G401 (cell line): ENCODE data around the gene AK9. TPM values are rescaled to one million over a fixed set of nuclear protein-coding genes. Genes with fewer than 3 reads are reported as not detected.

Source experiments
- DNase-seq: peaks from one replicate; pipeline ENCODE4 v3.0.0-alpha.2; 2015; ENCODE audit warnings: low spot score
- in situ Hi-C: cut with HindIII; loops from 2 replicates; pipeline ENCODE4 v1.10.0; 2016; ENCODE audit warnings: low sequenced_read_pairs, mixed read lengths
- total RNA-seq: library from RNA; depleted of rRNA; stranded (reverse); fragments of >200 nt; shearing (Covaris generic); gene quantifications from 2 replicates; pipeline ENCODE4 v1.2.3, GENCODE V29; 2014; rRNA removed

AK9 gene
- total RNA-seq, 1 experiment from 2014 or later = 1.2 TPM

DNA sequence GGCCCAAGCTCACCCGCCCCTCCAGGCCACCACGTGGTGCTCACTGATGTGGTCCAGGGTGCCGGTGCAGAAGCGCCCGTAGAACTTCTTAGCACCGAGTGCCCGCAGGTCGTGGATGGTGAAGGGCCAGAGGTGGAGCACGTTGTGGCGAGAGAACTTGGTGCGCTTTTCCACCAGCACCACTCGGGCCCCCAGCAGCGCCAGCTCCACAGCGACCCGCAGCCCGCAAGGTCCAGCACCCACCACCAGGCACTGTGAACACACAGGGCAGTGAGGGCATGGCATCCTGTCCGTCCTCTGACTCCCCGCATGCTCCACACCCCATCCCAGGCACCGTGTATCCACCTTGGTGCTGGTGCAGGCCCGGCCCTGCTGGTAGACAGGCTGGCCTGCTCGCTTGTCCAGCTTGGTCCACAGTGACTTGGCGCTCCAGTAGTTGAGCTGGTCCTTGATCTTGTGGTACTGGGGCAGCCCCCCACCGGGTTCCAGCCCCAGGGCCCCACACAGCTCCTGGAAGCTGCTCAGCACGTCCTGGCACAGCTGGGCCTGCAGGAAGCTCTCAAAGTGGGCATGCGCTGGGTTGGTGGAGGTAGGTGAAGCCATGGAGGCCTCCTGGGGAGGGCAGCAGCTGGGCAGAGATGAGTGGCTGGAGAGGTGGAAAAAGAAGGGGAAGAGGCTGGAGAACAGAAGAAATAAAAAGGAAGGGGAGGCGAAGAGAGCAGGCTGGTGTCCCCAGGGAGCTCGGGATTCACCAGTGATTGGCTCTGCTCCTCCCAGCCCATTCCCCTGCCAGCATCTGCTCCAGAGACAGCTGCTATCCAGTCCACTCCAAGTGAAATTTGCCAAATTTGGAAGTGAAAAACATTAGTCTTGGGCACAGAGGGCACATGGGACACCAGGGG, 237.2 kb downstream of the AK9 start:
- in situ Hi-C loops = no loop called here

DNA sequence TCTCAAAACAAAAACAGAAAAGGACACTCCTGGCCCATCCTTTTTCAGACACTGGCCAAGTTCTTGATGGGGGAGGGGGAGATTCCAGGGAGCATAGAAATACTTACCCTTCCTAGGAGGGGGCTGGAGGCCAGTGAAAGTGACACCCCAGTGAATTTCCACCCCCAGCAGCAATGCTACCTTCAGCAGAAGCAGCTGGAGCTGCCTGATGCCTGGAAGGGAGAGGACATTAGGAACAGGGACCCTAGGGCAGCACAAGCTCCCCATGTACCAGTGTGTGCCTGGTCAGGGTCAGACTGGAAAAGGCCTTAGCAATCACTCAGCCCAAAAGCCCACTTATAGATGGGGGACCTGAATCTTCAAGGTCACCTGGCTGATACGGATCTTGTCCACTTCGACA, 237.8 kb downstream of the AK9 start:
- in situ Hi-C loops = no loop called here
- DNase-seq = no peak

More for the DNA sequence above, 237.2 kb downstream of the AK9 start:
- no peak for DNase-seq

DNA sequence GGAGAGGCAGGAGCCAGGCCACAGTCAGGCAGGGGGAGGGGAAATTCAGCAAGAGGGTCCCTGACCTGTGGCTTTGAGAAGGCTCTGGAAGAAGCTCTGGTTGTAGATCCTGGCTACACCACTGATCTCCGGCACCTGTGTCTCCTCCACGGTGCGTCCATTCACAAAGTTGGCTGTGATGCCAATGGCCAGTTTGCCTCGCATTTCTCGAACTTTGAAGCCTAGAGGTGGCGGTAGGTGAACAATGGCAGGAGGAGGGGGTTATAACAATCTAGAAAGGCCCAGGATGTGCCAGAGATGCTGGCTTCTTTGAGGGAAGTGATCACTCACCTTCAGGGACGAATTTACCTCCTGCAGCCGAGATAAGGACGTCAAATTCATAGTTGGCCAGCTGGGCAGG, 238.8 kb downstream of the AK9 start:
- DNase-seq = no peak
- in situ Hi-C loops = no loop called here

DNA sequence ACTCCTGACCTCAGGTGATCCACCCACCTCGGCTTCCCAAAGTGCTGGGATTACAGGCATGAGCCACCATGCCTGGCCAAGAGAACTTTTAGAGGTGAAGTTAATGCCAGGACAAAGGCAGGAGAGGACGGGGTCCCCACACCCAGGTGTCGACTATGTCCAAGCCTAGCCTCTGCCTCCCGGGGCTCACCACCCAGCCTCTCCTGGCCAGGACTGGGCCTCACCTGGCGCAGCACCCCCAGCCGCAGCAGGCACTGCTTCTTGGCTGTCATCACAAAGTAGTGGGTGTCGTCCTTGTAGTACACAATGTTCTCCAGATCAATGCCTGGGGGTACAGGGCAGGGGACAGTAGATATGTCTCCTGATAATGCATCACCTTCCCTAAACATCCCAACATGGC, 239.6 kb downstream of the AK9 start:
- in situ Hi-C loops = no loop called here
- no peak for DNase-seq

DNA sequence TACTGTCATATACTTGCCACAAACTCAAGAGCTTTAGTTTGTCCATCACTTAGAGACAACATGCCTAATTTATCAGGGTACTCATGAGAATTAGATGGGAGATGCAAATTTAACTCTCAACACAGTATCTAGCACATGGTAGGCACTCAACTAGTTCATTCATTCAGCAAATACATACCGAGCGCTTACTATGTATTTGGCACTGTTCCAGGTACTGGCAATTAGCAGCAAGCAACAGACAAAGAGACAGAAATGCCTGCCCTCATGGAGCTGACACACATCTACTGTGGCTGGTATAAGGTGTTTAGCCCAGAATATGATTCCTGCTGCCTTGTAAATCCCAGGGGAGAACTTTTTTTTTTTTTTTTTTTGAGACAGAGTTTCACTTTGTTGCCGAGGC, 240.2 kb downstream of the AK9 start:
- DNase-seq = no peak
- in situ Hi-C loops = no loop called here

DNA sequence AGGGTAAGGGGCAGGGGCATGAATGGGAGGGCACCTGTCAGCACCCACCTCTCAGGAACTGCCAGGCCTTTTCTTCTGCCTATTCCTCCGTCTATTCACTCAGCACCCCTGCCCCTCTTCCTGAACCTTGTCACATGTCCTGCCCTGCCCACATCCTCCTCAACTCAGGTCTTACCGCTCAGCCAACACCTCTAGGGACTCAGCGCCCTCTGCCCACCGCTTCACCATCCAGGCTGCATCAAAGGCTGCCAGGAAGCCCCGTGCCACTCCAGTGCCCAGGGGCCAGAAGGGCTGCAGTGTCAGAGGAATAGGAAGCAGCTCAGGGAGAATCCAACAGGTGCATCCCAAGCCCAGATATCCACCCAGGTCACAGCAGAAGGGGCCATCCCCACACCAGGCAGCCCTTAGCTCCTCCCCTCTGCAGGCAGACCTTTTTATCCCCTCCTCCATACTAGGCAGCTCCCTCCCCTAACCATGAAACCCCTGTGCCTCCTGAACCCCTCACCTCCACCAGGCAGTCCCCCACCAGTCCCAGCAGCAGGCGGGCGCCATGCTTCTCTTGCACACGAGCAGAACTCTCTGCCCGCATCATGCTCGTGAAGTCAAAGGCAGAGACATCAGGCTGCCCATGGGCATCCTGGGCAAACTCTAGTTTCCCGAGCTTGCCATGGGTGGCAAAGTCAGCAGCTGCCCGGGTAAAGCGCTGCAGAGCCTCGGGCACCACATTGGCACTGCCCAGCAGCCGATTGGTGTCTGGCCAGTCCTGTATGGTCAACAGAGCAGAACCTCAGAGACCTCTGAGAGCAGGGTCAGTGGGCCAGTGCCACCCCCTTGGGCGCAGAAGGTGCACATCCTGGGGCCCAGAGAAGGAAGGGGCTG, 241.0 kb downstream of the AK9 start:
- in situ Hi-C loops = no loop called here
- no peak for DNase-seq

DNA sequence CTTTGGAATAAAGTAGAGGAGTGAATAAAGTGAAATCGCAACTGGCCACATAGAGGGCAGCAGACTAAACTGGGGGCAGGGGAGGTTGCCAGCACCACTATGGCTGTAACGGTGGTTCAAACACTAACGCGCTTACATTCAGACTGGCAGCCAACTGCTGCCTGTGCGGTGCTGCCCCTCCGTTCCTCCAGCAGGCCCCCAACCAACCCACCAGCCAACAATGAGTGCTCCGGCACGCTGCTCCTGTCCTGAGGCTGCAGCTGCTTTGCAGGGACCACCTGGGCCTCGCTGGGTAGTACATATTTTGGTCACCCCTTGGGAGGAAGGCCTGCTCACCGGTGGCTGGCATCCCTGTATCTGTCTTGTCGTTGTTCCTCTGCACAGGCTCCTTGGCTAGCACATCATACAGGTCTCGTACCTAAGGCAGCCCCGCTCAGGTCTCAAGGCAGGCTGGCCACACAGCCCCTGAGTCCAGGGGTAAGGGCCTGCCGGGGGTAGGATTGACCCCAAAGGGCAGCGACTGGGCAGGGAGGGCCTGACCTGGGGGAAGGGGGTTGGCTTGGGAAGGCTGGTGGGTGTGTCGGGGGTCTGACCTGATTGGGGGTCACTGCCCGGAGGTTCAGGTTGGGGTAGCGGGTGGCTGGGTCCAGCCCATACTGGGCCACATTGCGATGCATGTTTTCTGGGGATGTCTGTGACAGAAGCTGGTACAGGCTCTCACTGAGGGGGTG, 241.8 kb downstream of the AK9 start:
- no peak for DNase-seq
- in situ Hi-C loops = no loop called here

DNA sequence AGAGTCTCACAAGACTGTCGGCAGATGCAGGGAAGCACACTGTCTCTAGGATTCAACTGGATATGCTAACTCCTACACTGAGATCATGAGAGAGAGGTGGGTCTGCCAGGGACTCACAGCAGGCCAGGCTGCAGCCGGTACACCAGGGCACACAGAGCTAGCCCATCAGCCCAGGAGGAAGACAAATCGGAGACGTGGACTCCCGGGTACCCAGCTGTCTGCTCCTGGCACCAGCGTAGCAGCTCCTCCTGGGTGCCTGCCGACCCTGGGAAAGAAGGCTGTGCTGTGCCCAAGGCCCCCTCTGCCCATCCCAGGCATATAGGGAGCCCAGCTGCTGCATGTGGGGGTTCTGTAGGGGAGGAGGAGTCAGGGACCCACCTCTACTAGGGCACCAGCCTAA, 242.4 kb downstream of the AK9 start:
- no peak for DNase-seq
- in situ Hi-C loops = no loop called here

DNA sequence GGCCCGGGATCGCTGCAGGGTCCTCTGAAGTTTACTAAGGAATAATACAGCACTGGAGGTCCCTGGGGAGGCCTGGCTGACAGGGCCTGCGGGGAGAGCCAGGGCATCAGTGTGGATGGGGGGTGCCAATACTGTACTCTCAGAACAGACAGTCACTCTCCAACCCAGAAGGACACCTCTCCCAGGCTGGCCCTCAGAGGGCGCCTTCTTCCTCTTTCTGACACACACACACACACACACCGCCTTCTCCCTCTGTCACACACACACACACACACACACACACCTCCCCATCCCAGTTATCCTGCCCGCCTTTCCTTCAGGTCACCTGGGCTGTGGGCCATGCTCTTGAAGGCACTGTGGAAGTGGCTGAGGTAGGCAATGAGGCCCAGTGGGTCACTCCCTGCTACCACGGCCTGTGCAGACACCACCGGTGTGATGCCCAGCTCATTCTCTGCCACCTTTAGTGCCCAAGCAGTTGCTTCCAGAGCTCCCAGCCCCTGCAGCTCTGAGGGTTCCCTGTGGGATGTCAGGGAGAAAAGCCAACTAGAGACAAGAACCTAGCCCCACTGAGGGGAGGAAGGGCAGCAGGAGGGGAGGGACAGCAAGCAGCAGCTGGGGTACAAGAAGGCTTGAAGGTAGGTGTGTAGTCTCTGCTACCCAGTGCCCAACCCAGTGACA, 243.0 kb downstream of the AK9 start:
- in situ Hi-C loops = no loop called here
- DNase-seq = no peak

DNA sequence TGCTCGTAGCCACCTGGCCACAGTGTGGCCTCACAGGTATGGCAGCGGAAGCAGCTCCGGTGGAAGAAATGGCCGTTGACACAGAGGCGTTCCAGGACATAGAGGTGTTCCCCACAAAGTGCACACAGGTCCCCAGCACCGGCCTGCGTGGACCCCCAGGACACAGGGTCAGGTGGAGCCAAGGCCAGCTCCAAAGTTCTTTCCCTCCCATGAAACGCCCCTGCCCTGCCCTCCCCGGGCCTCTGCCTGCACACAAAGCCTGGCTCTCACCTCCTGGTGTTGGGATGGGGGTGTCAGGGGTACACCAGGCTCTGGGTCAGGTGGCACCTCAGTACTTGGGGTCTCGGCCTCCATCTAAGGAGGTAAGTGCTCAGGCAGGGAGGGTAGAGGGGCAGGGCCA, 243.9 kb downstream of the AK9 start:
- in situ Hi-C loops = no loop called here
- no peak for DNase-seq

DNA sequence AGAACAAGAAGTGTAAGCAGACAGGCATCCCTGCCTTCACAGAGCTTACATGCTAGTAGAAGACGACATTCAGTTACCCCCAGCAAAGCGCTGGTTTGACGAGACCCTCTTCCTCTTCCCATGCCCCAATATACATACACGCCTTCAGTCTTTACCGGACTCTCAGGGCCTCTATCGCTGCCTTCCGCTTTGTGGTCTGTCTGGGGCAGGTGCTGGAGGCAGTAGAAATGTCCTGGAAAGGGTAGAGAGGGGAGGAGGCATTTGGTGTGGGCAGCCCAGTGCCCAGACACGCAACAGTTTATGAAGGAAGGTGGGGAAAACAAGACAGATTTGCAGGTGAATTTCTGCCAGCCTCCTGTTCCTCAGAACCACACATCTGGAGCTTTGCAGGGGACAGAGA, 244.5 kb downstream of the AK9 start:
- in situ Hi-C loops = no loop called here
- no peak for DNase-seq

DNA sequence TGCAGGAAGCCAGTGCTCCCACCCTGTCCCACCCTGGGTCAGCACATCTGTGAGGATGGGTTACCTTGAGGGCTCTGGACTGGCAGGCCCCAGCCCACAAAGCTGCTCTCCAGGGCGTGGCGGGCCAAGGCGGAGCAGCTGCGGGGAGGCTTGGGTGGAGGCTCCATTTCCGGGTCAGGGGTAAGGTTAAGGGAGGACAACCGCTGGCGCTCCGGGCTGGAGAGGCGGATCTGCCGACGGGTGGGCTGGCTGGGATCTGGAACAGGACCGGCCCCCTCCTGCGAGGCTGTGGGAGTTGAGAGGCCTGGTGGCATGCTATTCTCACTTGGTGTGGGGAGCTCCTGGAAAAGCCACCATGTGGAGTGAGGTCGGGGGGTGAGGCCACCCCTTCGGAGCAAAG, 244.9 kb downstream of the AK9 start:
- in situ Hi-C loops = no loop called here
- no peak for DNase-seq

DNA sequence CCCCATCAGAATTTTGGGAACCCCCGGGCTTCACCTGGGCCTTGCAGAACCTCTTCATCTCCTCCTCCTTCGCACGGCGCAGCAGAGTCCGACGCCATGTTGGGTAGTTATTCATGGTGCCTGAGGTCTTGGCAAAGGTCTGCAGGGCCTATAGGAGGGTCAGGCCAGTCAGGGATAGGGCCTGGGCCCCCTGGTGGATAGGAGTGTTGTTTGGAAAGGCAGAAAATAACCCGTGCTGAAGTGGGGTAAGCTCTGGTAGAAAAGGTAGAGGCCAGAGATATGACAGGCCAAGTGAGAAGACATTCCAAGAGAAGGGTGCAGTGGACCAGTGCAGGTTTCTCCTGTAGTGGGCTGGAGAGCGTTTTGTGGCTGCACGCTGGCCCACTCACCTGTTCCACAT, 245.6 kb downstream of the AK9 start:
- in situ Hi-C loops = no loop called here
- DNase-seq = no peak

DNA sequence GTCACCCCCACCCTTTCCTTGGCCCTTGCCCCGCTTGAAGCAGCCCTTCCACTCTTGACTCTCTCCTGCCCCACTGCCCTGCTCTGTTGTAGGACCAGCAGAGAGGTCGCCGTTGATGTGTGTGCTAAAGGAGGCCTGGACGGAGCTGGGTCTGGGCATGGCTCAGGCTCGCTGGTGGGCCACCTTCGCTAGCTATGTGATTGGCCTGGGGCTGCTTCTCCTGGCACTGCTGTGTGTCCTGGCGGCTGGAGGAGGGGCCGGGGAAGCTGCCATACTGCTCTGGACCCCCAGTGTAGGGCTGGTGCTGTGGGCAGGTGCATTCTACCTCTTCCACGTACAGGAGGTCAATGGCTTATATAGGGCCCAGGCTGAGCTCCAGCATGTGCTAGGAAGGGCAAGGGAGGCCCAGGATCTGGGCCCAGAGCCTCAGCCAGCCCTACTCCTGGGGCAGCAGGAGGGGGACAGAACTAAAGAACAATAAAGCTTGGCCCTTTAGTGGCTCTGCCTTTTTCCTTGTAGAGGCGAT, 247.5 kb downstream of the AK9 start:
- no peak for DNase-seq
- in situ Hi-C loops = no loop called here

Other genes with a start within 250 kb of the AK9 start
- gene MICAL1, start 235.4 kb downstream of the AK9 start, total RNA-seq = 20.4 and 21.3 TPM in 2 replicates
- gene ZBTB24, start 208.0 kb downstream of the AK9 start, total RNA-seq = 6.6 and 12.7 TPM in 2 replicates
- gene FIG4, start 94 bp upstream of the AK9 start, total RNA-seq = 14.0 and 27.5 TPM in 2 replicates